ENCODE data around the gene MICAL3. TPM values are rescaled to one million over a fixed set of nuclear protein-coding genes. Genes with fewer than 3 reads are reported as not detected.

The MICAL3 gene
- total and polyA plus RNA-seq, 2 donors from 2014 or later = 5.0 to 99.4 TPM

DNA sequence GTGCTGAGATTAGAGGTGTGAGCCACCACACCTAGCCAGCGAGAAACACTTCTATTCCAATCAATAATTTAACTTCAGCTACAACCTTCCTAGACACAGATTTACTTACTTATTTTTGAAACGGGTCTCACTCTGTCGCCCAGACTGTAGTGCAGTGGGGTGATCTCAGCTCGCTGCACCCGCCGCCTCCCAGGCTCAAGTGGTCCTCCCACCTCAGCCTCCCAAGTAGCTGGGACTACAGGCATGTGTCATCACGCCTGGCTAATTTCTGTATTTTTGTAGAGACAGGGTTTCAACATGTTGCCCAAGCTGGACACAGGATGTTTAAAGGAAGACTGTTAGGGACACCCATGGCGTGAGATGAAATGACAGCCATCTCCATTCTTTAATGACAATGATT is 61.3 kb downstream of the MICAL3 start:
- no peak for FAIRE-seq
- H3K9me3 ChIP-seq (ENCODE audit: control insufficient read depth in 2 of 3, insufficient read depth in 1 of 3, low read length in 3 of 3) = no peaks in the 10 kb centered on the region
- H3K4me1 ChIP-seq (ENCODE audit: control insufficient read depth in 2 of 3, insufficient read depth in 2 of 3, low read depth in 1 of 3, low read length in 3 of 3) = peaks cover 3 to 61% (median 51%) of the 10 kb centered on the region in 3 donors
- H3K27ac ChIP-seq (ENCODE audit: low read depth in 2 of 2, low read length in 2 of 2) = no peak overlapping the region
- intact Hi-C loops (cut with DNase I) = no loop called here
- no peak for DNase-seq
- no peak overlapping the region for H3K4me3 ChIP-seq (ENCODE audit: low read length in 3 of 3)
- no peak for TF ChIP-seq CTCF (IDR thresholded peaks at IDR 0.05; ENCODE audit: borderline replicate concordance, extremely low read depth, insufficient read depth)
- H3K9ac ChIP-seq (ENCODE audit: low read length in 3 of 3) = no peak overlapping the region
- H3K36me3 ChIP-seq (ENCODE audit: control insufficient read depth in 2 of 3, insufficient read depth in 3 of 3, low read length in 3 of 3) = no peaks in the 10 kb centered on the region
- no peaks in the 10 kb centered on the region for H3K27me3 ChIP-seq (ENCODE audit: control insufficient read depth, insufficient read depth, low read length)

DNA sequence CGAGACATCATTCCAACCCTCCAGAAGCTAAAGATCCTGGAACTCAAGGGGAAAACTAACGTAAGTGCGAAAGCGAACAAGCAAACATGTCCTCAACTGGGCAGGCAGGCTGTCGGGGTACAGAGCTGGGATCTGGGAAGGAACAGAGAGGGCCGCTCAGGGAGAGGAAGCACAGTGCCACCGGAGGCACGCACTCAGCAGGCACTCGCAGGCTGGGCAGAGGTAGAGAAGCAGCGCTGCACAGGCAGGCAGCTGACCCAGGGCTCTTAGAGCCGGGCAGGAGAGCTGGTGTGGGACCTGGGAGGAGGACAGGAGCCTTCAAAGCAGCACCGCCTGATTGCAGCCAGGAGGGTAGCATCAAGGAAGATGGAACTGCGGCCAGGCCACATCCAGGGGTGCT is 62.2 kb downstream of the MICAL3 start:
- Histone ChIP-seq H3K9me3 (ENCODE audit: control insufficient read depth in 2 of 3, insufficient read depth in 1 of 3, low read length in 3 of 3) (no peaks in the 10 kb centered on the region), H3K9ac (ENCODE audit: low read length in 3 of 3) (no peak overlapping the region), H3K27me3 (ENCODE audit: control insufficient read depth, insufficient read depth, low read length) (no peaks in the 10 kb centered on the region), H3K4me1 (ENCODE audit: control insufficient read depth in 2 of 3, insufficient read depth in 2 of 3, low read depth in 1 of 3, low read length in 3 of 3) (peaks cover 3 to 64% (median 52%) of the 10 kb centered on the region in 3 donors), H3K4me3 (ENCODE audit: low read length in 3 of 3) (no peak overlapping the region), H3K36me3 (ENCODE audit: control insufficient read depth in 2 of 3, insufficient read depth in 3 of 3, low read length in 3 of 3) (no peaks in the 10 kb centered on the region), H3K27ac (ENCODE audit: low read depth in 2 of 2, low read length in 2 of 2) (no peak overlapping the region)
- intact Hi-C loops (cut with DNase I) = no loop called here
- FAIRE-seq = no peak
- TF ChIP-seq CTCF (IDR thresholded peaks at IDR 0.05; ENCODE audit: borderline replicate concordance, extremely low read depth, insufficient read depth) = no peak
- DNase-seq = no peak

DNA sequence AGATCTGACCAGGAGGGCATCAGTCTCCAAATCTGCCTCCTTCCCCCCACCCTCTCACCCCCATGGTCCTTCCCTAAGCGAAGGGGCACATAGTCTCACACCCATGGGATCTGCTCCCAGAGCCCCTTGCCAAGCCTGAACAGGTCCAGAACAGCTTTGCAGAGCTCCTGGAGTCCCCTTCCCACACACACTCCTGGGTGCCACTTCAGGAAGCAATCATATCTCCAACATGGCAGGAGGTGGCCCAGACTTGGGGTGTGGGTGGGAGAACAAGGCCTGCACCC is 63.0 kb downstream of the MICAL3 start:
- Histone ChIP-seq H3K36me3 (ENCODE audit: control insufficient read depth in 2 of 3, insufficient read depth in 3 of 3, low read length in 3 of 3) (no peaks in the 10 kb centered on the region), H3K27me3 (ENCODE audit: control insufficient read depth, insufficient read depth, low read length) (no peaks in the 10 kb centered on the region), H3K4me1 (ENCODE audit: control insufficient read depth in 2 of 3, insufficient read depth in 2 of 3, low read depth in 1 of 3, low read length in 3 of 3) (peaks cover 3 to 64% (median 46%) of the 10 kb centered on the region in 3 donors), H3K4me3 (ENCODE audit: low read length in 3 of 3) (no peak overlapping the region), H3K9ac (ENCODE audit: low read length in 3 of 3) (no peak overlapping the region), H3K27ac (ENCODE audit: low read depth in 2 of 2, low read length in 2 of 2) (peak overlapping the region; percentile 60 to 68), H3K9me3 (ENCODE audit: control insufficient read depth in 2 of 3, insufficient read depth in 1 of 3, low read length in 3 of 3) (no peaks in the 10 kb centered on the region)
- intact Hi-C loops (cut with DNase I) = no loop called here
- no peak for FAIRE-seq
- TF ChIP-seq CTCF (IDR thresholded peaks at IDR 0.05; ENCODE audit: borderline replicate concordance, extremely low read depth, insufficient read depth) = no peak
- no peak for DNase-seq

- no peak for TF ChIP-seq CTCF (IDR thresholded peaks at IDR 0.05; ENCODE audit: borderline replicate concordance, extremely low read depth, insufficient read depth)
- Histone ChIP-seq H3K9ac (ENCODE audit: low read length in 3 of 3) (no peak overlapping the region), H3K4me3 (ENCODE audit: low read length in 3 of 3) (no peak overlapping the region), H3K4me1 (ENCODE audit: control insufficient read depth in 2 of 3, insufficient read depth in 2 of 3, low read depth in 1 of 3, low read length in 3 of 3) (peaks cover under 1 to 59% (median 46%) of the 10 kb centered on the region in 3 donors), H3K9me3 (ENCODE audit: control insufficient read depth in 2 of 3, insufficient read depth in 1 of 3, low read length in 3 of 3) (no peaks in the 10 kb centered on the region), H3K27ac (ENCODE audit: low read depth in 2 of 2, low read length in 2 of 2) (peak overlapping the region; percentile 68), H3K27me3 (ENCODE audit: control insufficient read depth, insufficient read depth, low read length) (no peaks in the 10 kb centered on the region), H3K36me3 (ENCODE audit: control insufficient read depth in 2 of 3, insufficient read depth in 3 of 3, low read length in 3 of 3) (no peaks in the 10 kb centered on the region)
- DNase-seq (peak in 2 of 5 donors; percentile 9 to 80), FAIRE-seq (no peak)
- intact Hi-C loops (cut with DNase I) = no loop called here
Measured at GRCh38 chr22:17960695-17961445, 63.5 kb downstream of the MICAL3 start.
